WTC11 (cell line): Measurements from ENCODE around the gene TMEM154. TPM values are rescaled to one million over a fixed set of nuclear protein-coding genes. Genes with fewer than 3 reads are reported as not detected.

ENCODE experiments used
- ATAC-seq: fragments of 200-7000 bp; cut with Tn5 transposase; 2 replicates; pipeline ENCODE4 v1.10.0; 2021; ENCODE audit warnings: mild to moderate bottlenecking, moderate library complexity
- CTCF ChIA-PET: fragments of 300-600 bp; sonication (Branson Sonifier 250); formaldehyde crosslinking; loops from one replicate; lab custom pipeline; 2021; ENCODE audit warnings: antibody characterized with exemption; lab: Charles Lee
- POLR2A ChIA-PET: fragments of 350-600 bp; sonication (Branson Sonifier 250); formaldehyde crosslinking; loops from one replicate; lab custom pipeline; 2021; ENCODE audit warnings: antibody characterized with exemption; lab: Charles Lee
- DNase-seq: peaks from one replicate; pipeline ENCODE4 v3.0.0; 2021; ENCODE audit warnings: low spot score
- H3K27ac Mint-ChIP-seq: 2 replicates; pipeline ENCODE4 v1.8.0; 2021; ENCODE audit warnings: mixed read lengths
- H3K27me3 Mint-ChIP-seq: 2 replicates; pipeline ENCODE4 v1.8.0; 2021; ENCODE audit warnings: low read depth, mild to moderate bottlenecking, moderate library complexity, mixed read lengths
- H3K36me3 Mint-ChIP-seq: 2 replicates; pipeline ENCODE4 v1.8.0; 2021; ENCODE audit warnings: mixed read lengths
- H3K4me1 Mint-ChIP-seq: 2 replicates; pipeline ENCODE4 v1.8.0; 2022; ENCODE audit warnings: mixed read lengths
- H3K4me3 Mint-ChIP-seq: 2 replicates; pipeline ENCODE4 v1.8.0; 2021; ENCODE audit warnings: mild to moderate bottlenecking, moderate library complexity, mixed read lengths
- H3K9me3 Mint-ChIP-seq: 2 replicates; pipeline ENCODE4 v1.8.0; 2021; ENCODE audit warnings: mixed read lengths
- ARID4B ChIP-seq: sonication (generic); formaldehyde crosslinking; IDR thresholded peaks from 2 replicates; pipeline ENCODE4 v1.8.0; 2023; ENCODE audit warnings: missing genetic modification reagents, mild to moderate bottlenecking, borderline replicate concordance
- CBFB ChIP-seq: sonication (generic); formaldehyde crosslinking; IDR thresholded peaks from 2 replicates; pipeline ENCODE4 v1.8.1; 2022; ENCODE audit warnings: mild to moderate bottlenecking, low read depth, missing genetic modification reagents
- CREB1 ChIP-seq: sonication (generic); formaldehyde crosslinking; IDR thresholded peaks from 2 replicates; pipeline ENCODE4 v1.8.0; 2023; ENCODE audit warnings: mild to moderate bottlenecking, missing genetic modification reagents
- CTCF ChIP-seq: fragments of 200-600 bp; IDR thresholded peaks from 2 replicates; pipeline ENCODE4 v1.8.0; 2022; ENCODE audit warnings: antibody characterized with exemption
- E2F4 ChIP-seq: sonication (generic); formaldehyde crosslinking; IDR thresholded peaks from 2 replicates; pipeline ENCODE4 v1.8.1; 2022; ENCODE audit warnings: low read depth, mild to moderate bottlenecking, moderate library complexity, missing genetic modification reagents, borderline replicate concordance
- E2F5 ChIP-seq: sonication (generic); formaldehyde crosslinking; IDR thresholded peaks from 2 replicates; pipeline ENCODE4 v1.8.1; 2022; ENCODE audit warnings: mild to moderate bottlenecking, moderate library complexity, missing genetic modification reagents
- ELF4 ChIP-seq: sonication (generic); formaldehyde crosslinking; IDR thresholded peaks from 2 replicates; pipeline ENCODE4 v1.8.1; 2022; ENCODE audit warnings: low read depth, mild to moderate bottlenecking, moderate library complexity, missing genetic modification reagents
- ESRRA ChIP-seq: sonication (generic); formaldehyde crosslinking; IDR thresholded peaks from 2 replicates; pipeline ENCODE4 v1.8.1; 2022; ENCODE audit warnings: mild to moderate bottlenecking, missing genetic modification reagents, borderline replicate concordance
- HMGA2 ChIP-seq: fragments of 250-450 bp; sonication (Bioruptor Pico); IDR thresholded peaks from 2 replicates; pipeline ENCODE4 v1.4.0; 2021; ENCODE audit warnings: mild to moderate bottlenecking, moderate library complexity
- IRF2 ChIP-seq: sonication (generic); formaldehyde crosslinking; IDR thresholded peaks from 2 replicates; pipeline ENCODE4 v1.8.0; 2022; ENCODE audit warnings: low read depth, missing genetic modification reagents, borderline replicate concordance
- JUN ChIP-seq: sonication (generic); formaldehyde crosslinking; IDR thresholded peaks from 2 replicates; pipeline ENCODE4 v1.8.0; 2023; ENCODE audit warnings: mild to moderate bottlenecking, missing genetic modification reagents
- OVOL2 ChIP-seq: fragments of 250-450 bp; sonication (Bioruptor Pico); IDR thresholded peaks from 2 replicates; pipeline ENCODE4 v1.9.0; 2021; ENCODE audit warnings: mild to moderate bottlenecking, borderline replicate concordance
- RELA ChIP-seq: sonication (generic); formaldehyde crosslinking; IDR thresholded peaks from 2 replicates; pipeline ENCODE4 v1.8.1; 2022; ENCODE audit warnings: missing genetic modification reagents, mild to moderate bottlenecking, borderline replicate concordance
- TCF7 ChIP-seq: sonication (generic); formaldehyde crosslinking; IDR thresholded peaks from 2 replicates; pipeline ENCODE4 v1.8.0; 2022; ENCODE audit warnings: mild to moderate bottlenecking, low read depth, missing genetic modification reagents, moderate library complexity
- TEAD4 ChIP-seq: sonication (generic); formaldehyde crosslinking; IDR thresholded peaks from 2 replicates; pipeline ENCODE4 v1.8.0; 2022; ENCODE audit warnings: mild to moderate bottlenecking, missing genetic modification reagents
- USF2 ChIP-seq: sonication (generic); formaldehyde crosslinking; IDR thresholded peaks from 2 replicates; pipeline ENCODE4 v1.8.1; 2023; ENCODE audit warnings: mild to moderate bottlenecking, missing genetic modification reagents, moderate library complexity
- ZNF219 ChIP-seq: sonication (generic); formaldehyde crosslinking; IDR thresholded peaks from 2 replicates; pipeline ENCODE4 v1.8.0; 2023; ENCODE audit warnings: missing genetic modification reagents, mild to moderate bottlenecking, borderline replicate concordance
- ZNF232 ChIP-seq: sonication (generic); formaldehyde crosslinking; IDR thresholded peaks from 2 replicates; pipeline ENCODE4 v1.8.0; 2022; ENCODE audit warnings: mild to moderate bottlenecking, missing genetic modification reagents
- ZNF396 ChIP-seq: fragments of 250-450 bp; sonication (Bioruptor Pico); IDR thresholded peaks from 2 replicates; pipeline ENCODE4 v1.8.0; 2021; ENCODE audit warnings: mild to moderate bottlenecking, moderate library complexity, borderline replicate concordance
- ZSCAN18 ChIP-seq: fragments of 250-450 bp; sonication (Bioruptor Pico); IDR thresholded peaks from 2 replicates; pipeline ENCODE4 v2.1.2; 2022; ENCODE audit warnings: mild to moderate bottlenecking, moderate library complexity
- total RNA-seq: library from RNA; stranded (reverse); gene quantifications from 3 replicates; pipeline ENCODE4 v1.2.3, GENCODE V29; 2021

TMEM154 gene
- total RNA-seq, 1 experiment from 2014 or later = 2.1 TPM

GRCh38 chr4:152667781-152668180 lies 12.0 kb downstream of the TMEM154 start:
- DNase-seq (no peak), ATAC-seq (no peak)
- CTCF ChIA-PET = interaction anchor here (0.9 to 1.3 kb wide), 3 partner anchors 11 to 38 kb away, joined by 3 to 7 read pairs (median 6); no protein-coding TSS in a partner anchor
- H3K4me1 Mint-ChIP-seq = peaks cover 39% of the 10 kb centered on the region
- POLR2A ChIA-PET = interaction anchor here (0.6 to 1.6 kb wide), 2 partner anchors 10 to 60 kb away, joined by 3 to 4 read pairs; no protein-coding TSS in a partner anchor
- H3K27ac Mint-ChIP-seq = no peak overlapping the region
- no peaks in the 10 kb centered on the region for H3K27me3 Mint-ChIP-seq
- no peak overlapping the region for H3K4me3 Mint-ChIP-seq
- H3K9me3 Mint-ChIP-seq = peaks cover 4% of the 10 kb centered on the region; the same call in 1 of the 2 replicates
- TF ChIP-seq ZNF396 (no peak), USF2 (CRISPR knock-in tag) (no peak), CBFB (CRISPR knock-in tag) (no peak), CREB1 (CRISPR knock-in tag) (no peak), ESRRA (CRISPR knock-in tag) (no peak), ZSCAN18 (no peak), JUN (CRISPR knock-in tag) (no peak), TEAD4 (CRISPR knock-in tag) (no peak), E2F4 (no peak), HMGA2 (CRISPR knock-in tag) (no peak), ARID4B (CRISPR knock-in tag) (no peak), IRF2 (no peak), CTCF (no peak)
- H3K36me3 Mint-ChIP-seq = no peaks in the 10 kb centered on the region

- Mint-ChIP-seq H3K36me3 (no peaks in the 10 kb centered on the region), H3K27ac (no peak overlapping the region), H3K4me1 (peaks cover 34% of the 10 kb centered on the region), H3K9me3 (peaks cover 4% of the 10 kb centered on the region; the same call in 1 of the 2 replicates), H3K27me3 (no peaks in the 10 kb centered on the region), H3K4me3 (no peak overlapping the region)
- DNase-seq = no peak
- no peak for ATAC-seq
- ChIA-PET POLR2A (no interaction called here), CTCF (interaction anchor here (0.6 to 0.9 kb wide), 2 partner anchors 23 to 39 kb away, joined by 3 read pairs; no protein-coding TSS in a partner anchor)
- no peak for TF ChIP-seq ZNF219 (CRISPR knock-in tag)
- no peak for TF ChIP-seq OVOL2 (CRISPR knock-in tag)
- TF ChIP-seq TCF7 = no peak
- no peak for TF ChIP-seq ESRRA (CRISPR knock-in tag)
- TF ChIP-seq USF2 (CRISPR knock-in tag) = no peak
- no peak for TF ChIP-seq ELF4 (CRISPR knock-in tag)
- no peak for TF ChIP-seq CTCF
- no peak for TF ChIP-seq RELA (CRISPR knock-in tag)
- TF ChIP-seq E2F5 = no peak
- no peak for TF ChIP-seq ZNF232 (CRISPR knock-in tag)
Observed at GRCh38 chr4:152666946-152667345, 12.9 kb downstream of the TMEM154 start.
